Measurements from ENCODE around the gene PNKD. TPM values are rescaled to one million over a fixed set of nuclear protein-coding genes. Genes with fewer than 3 reads are reported as not detected.
"Not testable (repeated sequence)": the region's sequence is repeated elsewhere in the genome, so short reads cannot be mapped to it uniquely, and the experiment has no call there.

The PNKD gene
- total RNA-seq, 1 donor from 2014 or later = 18.6 TPM

GRCh38 chr2:218270721-218271486, 585 bp downstream of the PNKD start:
- Mint-ChIP-seq H3K4me3 (peak overlapping the region; percentile 89), H3K9me3 (no peaks in the 10 kb centered on the region), H3K27ac (peak overlapping the region; percentile 87), H3K4me1 (ENCODE audit: low read depth) (peaks cover 38% of the 10 kb centered on the region), H3K27me3 (ENCODE audit: insufficient read depth) (peaks cover 1% of the 10 kb centered on the region), H3K36me3 (ENCODE audit: low read depth) (peaks cover 48% of the 10 kb centered on the region)
- DNase-seq (ENCODE audit: low spot score) = no peak
- intact Hi-C loops (cut with micrococcal nuclease) = loop anchor here (1.0 to 5.0 kb wide), 12 partner anchors 15 to 1271 kb away; partner anchors contain the start of genes ARPC2, BCS1L, CHPF and CNOT9

GRCh38 chr2:218271487-218271797, 1.1 kb downstream of the PNKD start:
- DNase-seq (ENCODE audit: low spot score) = no peak
- H3K4me3 Mint-ChIP-seq = peak overlapping the region; percentile 89
- peaks cover 1% of the 10 kb centered on the region for H3K27me3 Mint-ChIP-seq (ENCODE audit: insufficient read depth)
- H3K27ac Mint-ChIP-seq = peak overlapping the region; percentile 37
- H3K4me1 Mint-ChIP-seq (ENCODE audit: low read depth) = peaks cover 38% of the 10 kb centered on the region
- intact Hi-C loops (cut with micrococcal nuclease) = loop anchor here (5.0 kb wide), 1 partner anchor 1271 kb away; the partner anchor contains the start of genes CHPF and TMEM198
- H3K9me3 Mint-ChIP-seq = no peaks in the 10 kb centered on the region
- H3K36me3 Mint-ChIP-seq (ENCODE audit: low read depth) = peaks cover 50% of the 10 kb centered on the region

- H3K27ac Mint-ChIP-seq = peak overlapping the region; percentile 37
- H3K36me3 Mint-ChIP-seq (ENCODE audit: low read depth) = peaks cover 53% of the 10 kb centered on the region
- intact Hi-C loops (cut with micrococcal nuclease) = loop anchor here (1.0 to 5.0 kb wide), 6 partner anchors 20 to 1270 kb away; partner anchors contain the start of genes CATIP, CHPF, TMBIM1 and TMEM198
- peaks cover 1% of the 10 kb centered on the region for H3K27me3 Mint-ChIP-seq (ENCODE audit: insufficient read depth)
- H3K4me3 Mint-ChIP-seq = peak overlapping the region; percentile 89
- DNase-seq (ENCODE audit: low spot score) = no peak
- H3K4me1 Mint-ChIP-seq (ENCODE audit: low read depth) = peaks cover 34% of the 10 kb centered on the region
- H3K9me3 Mint-ChIP-seq = no peaks in the 10 kb centered on the region
Observed at GRCh38 chr2:218271865-218272530, 1.7 kb downstream of the PNKD start.

GRCh38 chr2:218272531-218273212, 2.4 kb downstream of the PNKD start:
- H3K27me3 Mint-ChIP-seq (ENCODE audit: insufficient read depth) = peaks cover 1% of the 10 kb centered on the region
- no peaks in the 10 kb centered on the region for H3K9me3 Mint-ChIP-seq
- H3K36me3 Mint-ChIP-seq (ENCODE audit: low read depth) = peaks cover 53% of the 10 kb centered on the region
- H3K27ac Mint-ChIP-seq = no peak overlapping the region
- intact Hi-C loops (cut with micrococcal nuclease) = loop anchor here (1.0 to 5.0 kb wide), 6 partner anchors 20 to 1270 kb away; partner anchors contain the start of genes CATIP, CHPF, TMBIM1 and TMEM198
- peak; percentile 64 for DNase-seq (ENCODE audit: low spot score)
- peak overlapping the region; percentile 89 for H3K4me3 Mint-ChIP-seq
- peaks cover 34% of the 10 kb centered on the region for H3K4me1 Mint-ChIP-seq (ENCODE audit: low read depth)

- intact Hi-C loops (cut with micrococcal nuclease) = loop anchor here (2.0 to 5.0 kb wide), 2 partner anchors 49 to 1269 kb away; partner anchors contain the start of genes CHPF and TMEM198
- peak overlapping the region; percentile 52 for H3K27ac Mint-ChIP-seq
- H3K4me1 Mint-ChIP-seq (ENCODE audit: low read depth) = peaks cover 34% of the 10 kb centered on the region
- H3K4me3 Mint-ChIP-seq; H3K9me3 Mint-ChIP-seq; H3K27me3 Mint-ChIP-seq (ENCODE audit: insufficient read depth); DNase-seq (ENCODE audit: low spot score): not testable (repeated sequence)
- H3K36me3 Mint-ChIP-seq (ENCODE audit: low read depth) = peaks cover 56% of the 10 kb centered on the region
Observed at GRCh38 chr2:218273214-218273907, 3.0 kb downstream of the PNKD start.

- H3K27ac Mint-ChIP-seq = peak overlapping the region; percentile 52
Observed at GRCh38 chr2:218273908-218274249, 3.6 kb downstream of the PNKD start.

GRCh38 chr2:218274586-218274985, 4.3 kb downstream of the PNKD start:
- H3K4me1 Mint-ChIP-seq (ENCODE audit: low read depth) = peaks cover 28% of the 10 kb centered on the region
- peaks cover under 1% of the 10 kb centered on the region for H3K27me3 Mint-ChIP-seq (ENCODE audit: insufficient read depth)
- H3K4me3 Mint-ChIP-seq = no peak overlapping the region
- H3K27ac Mint-ChIP-seq = no peak overlapping the region
- intact Hi-C loops (cut with micrococcal nuclease) = loop anchor here (5.0 kb wide), 1 partner anchor 1268 kb away; the partner anchor contains the start of genes CHPF and TMEM198
- no peak for DNase-seq (ENCODE audit: low spot score)
- H3K9me3 Mint-ChIP-seq = no peaks in the 10 kb centered on the region
- peaks cover 54% of the 10 kb centered on the region for H3K36me3 Mint-ChIP-seq (ENCODE audit: low read depth)

More at GRCh38 chr2:218273908-218274249, 3.6 kb downstream of the PNKD start:
- no peak for DNase-seq (ENCODE audit: low spot score)
- no peak overlapping the region for H3K4me3 Mint-ChIP-seq
- no peaks in the 10 kb centered on the region for H3K9me3 Mint-ChIP-seq
- H3K27me3 Mint-ChIP-seq (ENCODE audit: insufficient read depth) = peaks cover 1% of the 10 kb centered on the region
- H3K4me1 Mint-ChIP-seq (ENCODE audit: low read depth) = peaks cover 34% of the 10 kb centered on the region
- H3K36me3 Mint-ChIP-seq (ENCODE audit: low read depth) = peaks cover 57% of the 10 kb centered on the region
- intact Hi-C loops (cut with micrococcal nuclease) = loop anchor here (2.0 to 5.0 kb wide), 2 partner anchors 49 to 1268 kb away; partner anchors contain the start of genes CHPF and TMEM198

- Mint-ChIP-seq H3K4me1 (ENCODE audit: low read depth) (peaks cover 28% of the 10 kb centered on the region), H3K27ac (no peak overlapping the region), H3K4me3 (no peak overlapping the region), H3K9me3 (no peaks in the 10 kb centered on the region), H3K27me3 (ENCODE audit: insufficient read depth) (no peaks in the 10 kb centered on the region), H3K36me3 (ENCODE audit: low read depth) (peaks cover 57% of the 10 kb centered on the region)
- intact Hi-C loops (cut with micrococcal nuclease) = no loop called here
- DNase-seq (ENCODE audit: low spot score) = no peak
Observed at GRCh38 chr2:218275371-218276072, 5.2 kb downstream of the PNKD start.

GRCh38 chr2:218276986-218277755, 6.9 kb downstream of the PNKD start:
- intact Hi-C loops (cut with micrococcal nuclease) = no loop called here

GRCh38 chr2:218277921-218278320, 7.6 kb downstream of the PNKD start:
- Mint-ChIP-seq H3K27ac (no peak overlapping the region), H3K9me3 (no peaks in the 10 kb centered on the region), H3K36me3 (ENCODE audit: low read depth) (peaks cover 53% of the 10 kb centered on the region), H3K4me1 (ENCODE audit: low read depth) (peaks cover 9% of the 10 kb centered on the region), H3K4me3 (no peak overlapping the region), H3K27me3 (ENCODE audit: insufficient read depth) (no peaks in the 10 kb centered on the region)
- no peak for DNase-seq (ENCODE audit: low spot score)
- intact Hi-C loops (cut with micrococcal nuclease) = no loop called here

More at GRCh38 chr2:218276986-218277755, 6.9 kb downstream of the PNKD start:
- Mint-ChIP-seq H3K9me3 (no peaks in the 10 kb centered on the region), H3K4me3 (no peak overlapping the region), H3K36me3 (ENCODE audit: low read depth) (peaks cover 55% of the 10 kb centered on the region), H3K4me1 (ENCODE audit: low read depth) (peaks cover 13% of the 10 kb centered on the region), H3K27ac (no peak overlapping the region), H3K27me3 (ENCODE audit: insufficient read depth) (no peaks in the 10 kb centered on the region)
- no peak for DNase-seq (ENCODE audit: low spot score)
